DMS53 treated with DMSO at 0.1 percent for 48 hours (cell line): Measurements from ENCODE around the gene SV2C.

Experiments
- DNase-seq: peaks from one replicate; lab custom pipeline; 2025; ENCODE audit not compliant: unreplicated experiment; lab: John Stamatoyannopoulos, UW

The SV2C gene

DNA sequence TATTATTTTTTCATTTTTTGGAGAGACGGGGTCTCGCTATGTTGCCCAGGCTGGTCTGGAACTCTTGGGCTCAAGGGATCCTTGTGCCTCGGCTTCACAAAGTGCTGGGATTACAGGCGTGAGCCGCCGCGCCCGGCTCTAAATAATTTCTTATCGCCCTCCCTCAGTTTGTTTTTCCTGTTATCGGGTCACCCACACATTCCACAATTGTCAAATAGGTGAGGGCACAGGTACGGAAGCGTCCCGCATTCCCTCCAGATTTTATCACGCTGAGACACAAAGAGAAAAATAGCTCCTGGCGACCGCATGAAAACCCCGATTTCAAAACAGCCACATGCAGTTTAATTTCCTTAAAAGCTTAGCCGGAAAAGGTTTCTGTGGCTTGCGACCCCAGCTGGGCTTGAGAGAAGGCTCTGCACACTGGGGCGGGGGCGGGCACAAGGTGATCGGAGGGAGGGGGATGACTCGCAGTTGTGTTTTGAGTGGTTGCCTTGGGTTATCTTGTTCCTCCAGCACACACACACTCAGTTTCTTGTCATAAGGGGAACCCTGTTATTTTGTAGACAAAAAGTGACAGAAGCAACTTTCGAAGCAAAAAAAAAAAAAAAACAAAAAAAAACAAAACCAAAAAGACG is 319.2 kb downstream of the SV2C start:
- DNase-seq: no peak

DNA sequence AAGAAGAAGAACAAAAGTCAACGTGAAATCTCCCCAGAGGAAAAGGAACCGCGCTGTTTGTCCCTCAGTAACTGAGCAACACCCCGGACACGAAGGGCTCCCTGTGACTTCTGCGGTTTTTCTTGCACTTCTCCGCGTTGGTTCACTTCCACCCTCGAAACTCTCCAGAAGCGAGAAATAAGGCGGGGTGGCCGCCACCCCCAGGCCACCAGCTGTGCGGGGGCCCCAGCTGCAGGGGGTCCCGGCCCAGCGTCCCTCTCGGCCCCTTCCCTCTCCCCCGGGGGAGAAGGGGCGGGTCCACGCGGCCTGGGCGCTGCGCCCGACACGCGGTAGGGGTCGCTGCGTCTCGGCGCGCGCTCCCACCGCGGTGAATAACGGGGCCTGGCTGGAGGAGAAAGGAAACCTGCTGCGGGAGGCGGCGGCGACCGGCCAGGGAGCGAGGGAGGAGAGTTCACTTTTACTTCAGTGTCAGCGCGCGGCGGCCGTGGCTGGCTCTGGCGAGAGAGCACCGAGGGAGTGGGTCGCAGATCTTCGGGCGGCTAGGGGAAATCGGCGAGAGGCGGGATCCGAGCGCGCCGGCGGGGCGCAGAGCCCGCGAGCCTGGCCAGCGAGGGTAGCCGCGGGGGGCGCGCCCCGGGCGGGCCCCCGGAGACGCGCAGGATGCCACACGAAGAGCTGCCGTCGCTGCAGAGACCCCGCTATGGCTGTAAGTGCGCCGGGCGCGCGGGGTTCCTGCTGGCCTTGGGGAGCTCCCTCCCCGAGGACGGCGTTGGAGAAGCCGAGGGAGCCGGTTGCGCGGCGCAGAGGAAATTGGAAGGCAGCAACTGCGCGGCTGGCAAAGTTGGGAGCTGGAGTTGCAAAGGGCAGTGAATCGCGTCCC is 319.9 kb downstream of the SV2C start, which contains the start of gene IQGAP2:
TSS of gene IQGAP2 (plus strand) at position 400 of the 880 bp plus-strand sequence. CDS start at position 661, 261 bp downstream.
- DNase-seq: peak; percentile 38
